Upper lobe of left lung (tissue), 6 donors: ENCODE data around the gene GAB3. TPM values are rescaled to one million over a fixed set of nuclear protein-coding genes. Genes with fewer than 3 reads are reported as not detected.
"Not testable (repeated sequence)": the region's sequence is repeated elsewhere in the genome, so short reads cannot be mapped to it uniquely, and the experiment has no call there.

Source experiments
- ATAC-seq, 2 donors: fragments of 200-7000 bp; cut with Tn5 transposase; one replicate each; pipeline ENCODE4 v1.9.1; 2022; ENCODE audit warnings: mild to moderate bottlenecking in 2 of 2, moderate library complexity in 2 of 2; ENCODE audit not compliant: low FRiP score in 2 of 2
- DNase-seq, 2 donors: peaks; one replicate each; pipeline ENCODE4 v3.0.0-alpha.2; 2019 to 2020
- H3K27ac ChIP-seq, 4 donors: fragments of 200-600 bp; sonication (generic); one replicate each; pipeline ENCODE4 v1.5.1; 2016 to 2019
- H3K27me3 ChIP-seq, 4 donors: fragments of 200-600 bp; sonication (generic); one replicate each; pipeline ENCODE4 v1.5.1; 2017 to 2019
- H3K36me3 ChIP-seq, 4 donors: fragments of 200-600 bp; sonication (generic); one replicate each; pipeline ENCODE4 v1.5.1; 2016 to 2019
- H3K4me1 ChIP-seq, 4 donors: fragments of 200-600 bp; sonication (generic); one replicate each; pipeline ENCODE4 v1.5.1; 2018 to 2019
- H3K4me3 ChIP-seq, 4 donors: fragments of 200-600 bp; sonication (generic); one replicate each; pipeline ENCODE4 v1.5.1; 2017 to 2019; ENCODE audit warnings: mild to moderate bottlenecking in 2 of 4, moderate library complexity in 1 of 4
- H3K9me3 ChIP-seq, 4 donors: fragments of 200-600 bp; sonication (generic); one replicate each; pipeline ENCODE4 v1.5.1; 2018 to 2019
- EP300 ChIP-seq, 4 donors: sonication (generic); formaldehyde crosslinking; IDR thresholded peaks; one replicate each; pipeline ENCODE4 v1.5.1; 2017; ENCODE audit warnings: antibody characterized with exemption in 4 of 4, control low read depth in 2 of 4
- POLR2A ChIP-seq, 4 donors: fragments of 450-650 bp; IDR thresholded peaks; one replicate each; pipeline ENCODE4 v1.5.1; 2016 to 2017; ENCODE audit warnings: antibody characterized with exemption in 4 of 4, mild to moderate bottlenecking in 2 of 4
- POLR2AphosphoS5 ChIP-seq, 2 donors: sonication (generic); formaldehyde crosslinking; IDR thresholded peaks; one replicate each; pipeline ENCODE4 v1.5.1; 2017; ENCODE audit warnings: antibody characterized with exemption in 2 of 2
- WGBS, 2 donors: methylation state at CpG; one replicate each; pipeline ENCODE4 v1.1.5; 2017 to 2018; 5-methylcytosine and 5-hydroxymethylcytosine counted together
- total RNA-seq, 6 donors: library from RNA; depleted of rRNA in 4 of 6; stranded (reverse); fragments of >200 nt in 4 of 6; gene quantifications; one replicate each; pipeline versions ENCODE4 v1.1.0 to v1.2.1, GENCODE V29; 2016 to 2021
- TF ChIP-seq, protein P1 (sequence below), 6 experiments: fragments of 450-650 bp in 4 of 6; fragments of 200-600 bp in 2 of 6; sonication (generic) in 2 of 6; IDR thresholded peaks; one replicate each; pipeline ENCODE4 v1.5.1; 2016 to 2019; ENCODE audit warnings: antibody characterized with exemption in 6 of 6
- donor health status: DM: no; HTN: no; CAD: no; lungs with moderate emphysema.
- donor health status: DM: no; HTN: yes; CAD: no; lungs with severe emphysema.

The GAB3 gene
- total RNA-seq, 6 donors from 2014 or later = 10.2 to 30.4 (median 15.4) TPM

- ATAC-seq = no peak
Measured at GRCh38 chrX:154693394-154693793, 57.5 kb downstream of the GAB3 start.

GRCh38 chrX:154690438-154690837, 60.4 kb downstream of the GAB3 start:
- WGBS, 2 donors = 89 to 93% methylated on average over 2 of the region's 2 CpGs
- H3K4me3 ChIP-seq, DNase-seq, ATAC-seq, H3K36me3 ChIP-seq, H3K27me3 ChIP-seq, H3K4me1 ChIP-seq, H3K27ac ChIP-seq, H3K9me3 ChIP-seq: not testable (repeated sequence)

More at GRCh38 chrX:154693394-154693793, 57.5 kb downstream of the GAB3 start:
- Histone ChIP-seq H3K36me3 (peaks cover 0 to 14% (median under 1%) of the 10 kb centered on the region in 4 donors), H3K27me3 (no peaks in the 10 kb centered on the region), H3K4me1 (no peaks in the 10 kb centered on the region), H3K27ac (no peak overlapping the region), H3K4me3 (no peak overlapping the region), H3K9me3 (no peaks in the 10 kb centered on the region)
- no peak for TF ChIP-seq POLR2AphosphoS5 (IDR thresholded peaks at IDR 0.05)
- TF ChIP-seq POLR2A (IDR thresholded peaks at IDR 0.05) = no peak
- TF ChIP-seq EP300 (IDR thresholded peaks at IDR 0.05) = no peak
- TF ChIP-seq, protein P1, sequence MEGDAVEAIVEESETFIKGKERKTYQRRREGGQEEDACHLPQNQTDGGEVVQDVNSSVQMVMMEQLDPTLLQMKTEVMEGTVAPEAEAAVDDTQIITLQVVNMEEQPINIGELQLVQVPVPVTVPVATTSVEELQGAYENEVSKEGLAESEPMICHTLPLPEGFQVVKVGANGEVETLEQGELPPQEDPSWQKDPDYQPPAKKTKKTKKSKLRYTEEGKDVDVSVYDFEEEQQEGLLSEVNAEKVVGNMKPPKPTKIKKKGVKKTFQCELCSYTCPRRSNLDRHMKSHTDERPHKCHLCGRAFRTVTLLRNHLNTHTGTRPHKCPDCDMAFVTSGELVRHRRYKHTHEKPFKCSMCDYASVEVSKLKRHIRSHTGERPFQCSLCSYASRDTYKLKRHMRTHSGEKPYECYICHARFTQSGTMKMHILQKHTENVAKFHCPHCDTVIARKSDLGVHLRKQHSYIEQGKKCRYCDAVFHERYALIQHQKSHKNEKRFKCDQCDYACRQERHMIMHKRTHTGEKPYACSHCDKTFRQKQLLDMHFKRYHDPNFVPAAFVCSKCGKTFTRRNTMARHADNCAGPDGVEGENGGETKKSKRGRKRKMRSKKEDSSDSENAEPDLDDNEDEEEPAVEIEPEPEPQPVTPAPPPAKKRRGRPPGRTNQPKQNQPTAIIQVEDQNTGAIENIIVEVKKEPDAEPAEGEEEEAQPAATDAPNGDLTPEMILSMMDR (IDR thresholded peaks at IDR 0.05) = no peak
- DNase-seq = no peak
- WGBS, 2 donors = 86 to 94% methylated on average over 3 of the region's 3 CpGs

- not testable (repeated sequence) for H3K36me3 ChIP-seq, H3K27me3 ChIP-seq, H3K4me1 ChIP-seq, H3K27ac ChIP-seq, DNase-seq, H3K4me3 ChIP-seq, ATAC-seq
- peaks cover 0 to 22% (median 0%) of the 10 kb centered on the region in 4 donors for H3K9me3 ChIP-seq
Measured at GRCh38 chrX:154672084-154672483, 78.8 kb downstream of the GAB3 start.

- H3K9me3 ChIP-seq = peaks cover 0 to 22% (median 0%) of the 10 kb centered on the region in 4 donors
- not testable (repeated sequence) for H3K27ac ChIP-seq, H3K27me3 ChIP-seq, H3K36me3 ChIP-seq, H3K4me3 ChIP-seq, ATAC-seq, DNase-seq, H3K4me1 ChIP-seq
- 74% methylated on average over 7 of the region's 8 CpGs; no CpG with 5 or more reads in 1 of the 2 donors for WGBS, 2 donors
Measured at GRCh38 chrX:154670848-154671247, 80.0 kb downstream of the GAB3 start.

- TF ChIP-seq POLR2AphosphoS5 (IDR thresholded peaks at IDR 0.05) (no peak), EP300 (IDR thresholded peaks at IDR 0.05) (no peak), POLR2A (IDR thresholded peaks at IDR 0.05) (no peak)
- TF ChIP-seq, protein P1 (IDR thresholded peaks at IDR 0.05) = no peak
- H3K27ac ChIP-seq = no peak overlapping the region
- H3K4me1 ChIP-seq = no peaks in the 10 kb centered on the region
- no peaks in the 10 kb centered on the region for H3K36me3 ChIP-seq
- H3K4me3 ChIP-seq = no peak overlapping the region
- peaks cover 0 to 16% (median 0%) of the 10 kb centered on the region in 4 donors for H3K9me3 ChIP-seq
- no peak for ATAC-seq
- 83 to 87% methylated on average over 7 of the region's 7 CpGs for WGBS, 2 donors
- no peak for DNase-seq
- no peaks in the 10 kb centered on the region for H3K27me3 ChIP-seq
Measured at GRCh38 chrX:154661899-154662298, 89.0 kb downstream of the GAB3 start.

DNA sequence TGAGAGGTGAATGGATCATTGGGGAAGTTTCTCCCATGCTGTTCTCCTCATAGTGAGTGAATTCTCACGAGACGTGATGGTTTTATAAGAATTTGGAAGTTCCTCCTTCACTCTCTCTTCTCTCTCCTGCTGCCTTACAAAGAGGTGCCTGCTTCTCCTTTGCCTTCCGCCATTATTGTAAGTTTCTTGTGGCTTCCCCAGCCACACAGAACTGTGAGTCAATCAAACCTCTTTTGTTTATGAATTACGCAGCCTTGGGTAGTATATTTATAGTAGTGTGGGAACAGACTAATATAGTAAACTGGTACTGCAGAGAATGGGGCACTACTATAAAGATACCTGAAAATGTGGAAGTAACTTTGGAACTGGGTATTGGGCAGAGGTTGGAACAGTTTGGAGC, 89.7 kb downstream of the GAB3 start:
- no peak for ATAC-seq
- TF ChIP-seq EP300 (IDR thresholded peaks at IDR 0.05) (no peak), POLR2AphosphoS5 (IDR thresholded peaks at IDR 0.05) (no peak), POLR2A (IDR thresholded peaks at IDR 0.05) (no peak)

GRCh38 chrX:154660541-154660940, 90.3 kb downstream of the GAB3 start:
- Histone ChIP-seq H3K27me3 (no peaks in the 10 kb centered on the region), H3K4me1 (no peaks in the 10 kb centered on the region), H3K9me3 (peaks cover 0 to 16% (median 0%) of the 10 kb centered on the region in 4 donors), H3K4me3 (no peak overlapping the region), H3K27ac (no peak overlapping the region), H3K36me3 (no peaks in the 10 kb centered on the region)
- TF ChIP-seq POLR2AphosphoS5 (IDR thresholded peaks at IDR 0.05) = no peak
- no peak for TF ChIP-seq POLR2A (IDR thresholded peaks at IDR 0.05)
- TF ChIP-seq, protein P1 (IDR thresholded peaks at IDR 0.05) = no peak
- TF ChIP-seq EP300 (IDR thresholded peaks at IDR 0.05) = no peak
- WGBS, 2 donors = 73 to 78% methylated on average over 4 to 6 of the region's 6 CpGs
- ATAC-seq = no peak
- DNase-seq = no peak

More for the DNA sequence above, 89.7 kb downstream of the GAB3 start:
- WGBS, 2 donors = 83 to 86% methylated on average over 4 of the region's 4 CpGs
- Histone ChIP-seq H3K9me3 (peaks cover 0 to 16% (median 0%) of the 10 kb centered on the region in 4 donors), H3K27me3 (no peaks in the 10 kb centered on the region), H3K4me3 (no peak overlapping the region), H3K36me3 (no peaks in the 10 kb centered on the region), H3K4me1 (no peaks in the 10 kb centered on the region), H3K27ac (no peak overlapping the region)
- no peak for DNase-seq
